Myocyte (in vitro differentiated cells): ENCODE data around the gene UNC79. TPM values are rescaled to one million over a fixed set of nuclear protein-coding genes. Genes with fewer than 3 reads are reported as not detected.

ENCODE experiments used
- DNase-seq: peaks from one replicate; pipeline ENCODE4 v3.0.0-alpha.2; 2012; ENCODE audit warnings: low read depth
- total RNA-seq: library from RNA; depleted of rRNA; stranded (reverse); fragments of >200 nt; gene quantifications from 2 replicates; pipeline ENCODE4 v1.2.3, GENCODE V29; 2014

UNC79 gene
- total RNA-seq, 1 donor from 2014 or later: 0.67 TPM

DNA sequence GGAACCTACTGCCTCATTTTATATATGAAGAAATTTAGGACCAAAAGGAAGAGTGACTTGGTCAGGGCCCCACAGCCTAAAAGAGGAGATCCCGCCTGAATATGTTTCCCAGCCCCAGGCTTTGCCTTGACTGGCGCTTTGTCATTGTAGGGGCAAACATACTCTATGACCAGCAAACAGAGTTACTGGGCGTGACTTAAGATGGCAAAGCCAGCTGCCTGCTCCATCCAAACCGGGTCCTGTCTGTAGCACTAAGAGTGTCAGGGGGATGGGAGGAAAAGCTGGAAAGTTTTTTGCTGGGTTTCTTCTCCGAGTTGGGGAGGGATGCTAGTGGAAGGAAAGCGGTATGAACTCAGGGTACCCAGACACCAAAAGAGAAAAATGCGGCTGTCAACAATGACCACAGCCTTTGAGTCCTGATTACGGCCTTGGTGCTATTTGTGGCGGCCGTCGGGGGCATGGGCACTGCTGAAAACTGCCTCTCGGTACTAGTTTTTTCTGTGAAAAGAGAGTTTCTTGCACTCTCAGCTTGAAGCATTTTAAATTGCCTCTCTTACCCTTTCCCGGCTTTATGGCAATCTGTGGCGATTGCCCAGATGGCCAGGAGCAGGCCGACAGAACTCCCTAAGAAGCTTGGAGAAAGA, 274.9 kb downstream of the UNC79 start:
- DNase-seq: no peak

DNA sequence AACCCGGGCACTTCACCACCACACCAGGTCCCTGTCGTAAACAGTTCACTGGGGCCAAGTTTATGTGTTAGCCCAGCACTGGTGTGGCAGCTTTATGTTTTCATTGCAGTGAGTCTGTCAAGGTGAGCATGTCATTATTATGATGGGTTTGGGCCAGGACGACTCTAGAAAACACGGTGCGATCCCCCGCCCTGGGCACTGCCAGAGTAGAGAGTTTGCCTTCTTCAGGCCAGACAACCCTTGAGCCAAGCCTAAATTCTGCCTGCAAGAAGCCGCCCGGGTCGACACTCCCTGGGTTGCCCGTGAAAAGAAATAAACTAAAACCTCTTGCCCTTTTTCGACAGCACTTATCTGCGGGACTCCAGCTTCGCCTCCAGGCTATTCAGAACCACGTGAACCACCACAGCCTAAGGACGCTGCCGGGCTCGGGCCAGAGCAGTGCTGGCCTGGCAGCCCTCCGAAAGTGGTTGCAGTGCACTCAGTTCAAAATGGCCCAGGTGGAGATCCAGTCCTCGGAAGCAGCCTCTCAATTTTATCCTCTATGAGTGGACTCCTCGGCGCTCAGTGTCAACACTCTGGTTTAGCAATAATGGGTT, 275.7 kb downstream of the UNC79 start:
- no peak for DNase-seq

- no peak for DNase-seq
These were observed 276.7 kb downstream of the UNC79 start for GRCh38 chr14:93707475-93707874.

DNA sequence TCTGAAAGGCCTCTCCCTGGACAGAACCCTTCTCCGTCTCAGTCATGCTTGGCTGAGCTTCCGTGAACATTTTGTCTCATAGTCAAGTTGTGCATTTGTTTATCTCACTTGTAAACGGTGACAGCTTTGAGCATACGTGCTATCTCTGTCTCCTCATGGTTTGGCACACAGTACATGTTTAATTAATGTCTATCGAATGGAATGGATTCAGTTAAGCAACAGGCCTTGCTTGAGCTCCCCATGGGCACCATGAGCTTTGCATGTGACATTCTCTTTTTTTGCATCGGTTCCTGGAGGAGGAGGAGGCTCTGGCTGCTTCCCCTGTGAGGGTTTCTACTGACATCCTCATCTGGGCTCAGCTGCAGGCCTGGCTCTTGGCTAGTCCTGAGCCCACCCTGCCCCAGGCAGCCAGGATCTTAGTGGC, 277.6 kb downstream of the UNC79 start:
- DNase-seq: no peak

DNA sequence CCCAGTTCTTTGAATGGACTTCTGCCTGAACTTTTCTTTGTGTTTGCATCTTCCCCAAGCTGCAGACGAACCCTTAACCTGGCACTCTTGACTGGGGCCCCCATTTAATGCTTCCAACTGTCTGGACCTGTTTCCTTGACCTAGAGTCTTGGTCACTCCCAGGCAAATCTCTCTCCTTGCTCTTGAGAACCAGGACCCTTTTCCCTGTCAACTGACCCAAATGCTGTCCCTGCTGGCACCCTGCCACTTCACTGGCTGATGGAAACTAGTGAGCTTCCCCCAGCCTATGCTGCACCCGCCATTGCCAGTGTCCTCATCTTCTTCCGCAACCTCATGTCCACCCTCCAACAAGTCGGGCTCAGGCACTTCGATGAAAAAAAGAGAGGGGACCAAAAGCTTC, 278.1 kb downstream of the UNC79 start:
- DNase-seq: no peak

GRCh38 chr14:93709249-93709648, 278.5 kb downstream of the UNC79 start:
- DNase-seq: no peak

DNA sequence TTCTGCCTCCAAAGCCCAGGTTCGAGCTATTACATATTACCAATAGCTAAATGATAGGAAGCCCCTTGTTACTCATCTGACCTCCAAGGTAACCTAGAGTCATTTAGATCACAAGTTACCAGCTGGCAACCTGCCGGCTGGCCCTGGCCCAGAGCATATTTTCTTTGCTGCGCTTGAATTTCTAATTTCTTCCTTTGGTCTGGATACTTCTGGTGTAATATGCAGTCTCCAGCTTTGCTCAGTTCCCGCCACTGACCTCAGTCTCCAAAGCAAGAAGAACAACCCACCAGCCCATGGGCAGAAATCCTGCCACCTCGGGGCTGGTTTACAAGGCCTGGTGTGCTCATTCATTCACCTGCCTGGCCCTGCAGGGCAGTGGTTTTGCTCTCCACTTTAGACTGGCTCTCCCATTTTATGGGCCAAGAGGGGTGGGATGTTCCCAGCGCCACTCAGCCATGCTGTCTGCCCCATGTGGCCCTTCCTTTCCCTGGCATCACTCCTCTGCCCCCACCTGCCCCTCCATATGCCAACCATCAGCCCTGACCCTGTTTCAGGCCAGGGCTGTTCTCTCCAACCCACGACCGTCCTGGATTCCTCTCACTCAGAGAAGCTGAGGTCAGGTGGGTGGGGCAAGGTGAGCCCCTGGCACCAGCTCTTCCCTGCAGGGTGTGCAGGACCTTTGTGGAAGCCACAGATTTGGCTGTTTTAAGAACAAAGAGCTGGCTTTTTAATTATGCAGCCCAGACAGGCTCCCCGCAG, 281.5 kb downstream of the UNC79 start:
- no peak for DNase-seq

DNA sequence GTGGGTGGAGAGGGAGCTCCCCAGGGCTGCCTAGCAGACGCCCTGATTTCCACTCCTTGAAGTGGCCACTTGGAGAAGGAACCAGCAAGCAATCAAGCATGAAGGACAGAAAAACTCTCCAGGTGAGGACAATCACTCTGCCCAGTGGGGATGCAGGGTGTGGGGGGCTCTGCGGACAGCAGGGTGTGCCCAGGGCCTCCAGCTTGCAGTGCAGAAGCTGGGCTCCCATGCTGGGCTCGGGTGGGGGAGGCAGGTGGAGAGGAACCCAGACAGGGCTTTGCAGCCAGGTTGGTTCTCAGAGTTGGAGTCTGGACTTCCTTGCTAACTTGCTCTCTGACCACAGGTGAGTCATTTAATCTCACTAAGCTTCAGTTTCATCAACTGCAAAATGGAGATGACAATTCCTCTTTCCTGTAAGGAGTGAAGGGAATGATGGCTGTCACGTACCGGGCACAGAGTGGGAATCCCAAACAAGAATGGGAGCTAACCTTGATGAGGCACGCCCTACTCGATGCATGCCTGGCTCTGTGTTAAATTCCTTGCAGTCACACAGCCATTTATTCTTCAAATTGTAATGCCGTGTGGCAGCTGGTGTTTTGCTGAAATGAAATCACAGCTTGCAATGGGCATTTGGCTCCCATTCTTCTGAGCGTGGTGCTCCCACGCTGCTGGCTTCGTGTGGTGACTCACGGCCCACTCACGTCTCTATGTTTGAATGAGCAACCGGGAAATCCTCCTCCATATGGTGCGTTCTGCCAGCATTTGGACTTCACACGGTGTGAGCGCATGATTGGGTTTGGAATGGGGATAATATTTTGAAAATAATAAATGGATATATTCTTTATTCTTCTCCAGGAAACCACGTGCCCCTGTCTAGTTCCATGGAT, 282.3 kb downstream of the UNC79 start:
- DNase-seq: no peak

DNA sequence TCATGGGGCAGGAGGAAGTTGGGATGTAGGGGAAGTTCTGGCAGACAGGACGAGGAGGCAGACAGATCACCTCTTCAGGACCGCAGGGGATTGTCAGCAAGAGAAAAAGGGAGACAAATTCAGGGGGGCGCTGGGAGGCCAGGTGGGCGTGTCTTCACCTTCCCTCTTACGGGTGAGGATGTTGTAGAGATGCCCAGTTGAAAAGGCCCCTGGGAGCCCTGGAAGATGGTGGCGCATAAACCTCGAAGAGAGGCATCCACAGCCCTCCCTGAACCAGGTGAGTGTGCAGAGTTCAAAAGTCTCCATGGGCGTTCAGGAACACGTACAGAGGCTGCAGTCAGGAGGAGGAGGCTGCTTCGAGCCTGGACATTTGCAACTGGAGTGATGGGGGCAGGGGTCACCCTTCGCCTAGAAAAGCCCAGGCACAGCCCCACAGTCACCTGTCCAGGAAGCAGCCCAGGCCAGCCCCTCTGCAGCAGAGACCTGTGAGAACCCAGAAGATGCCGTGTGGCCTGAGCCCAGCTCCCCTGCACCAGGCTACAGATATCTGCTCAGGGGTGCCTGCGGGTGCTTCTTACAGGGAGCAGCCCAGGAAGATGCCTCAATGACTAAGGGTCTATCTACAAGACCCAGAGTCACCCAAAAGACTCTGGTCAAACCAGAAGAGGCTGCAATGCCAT, 283.1 kb downstream of the UNC79 start:
- no peak for DNase-seq

DNA sequence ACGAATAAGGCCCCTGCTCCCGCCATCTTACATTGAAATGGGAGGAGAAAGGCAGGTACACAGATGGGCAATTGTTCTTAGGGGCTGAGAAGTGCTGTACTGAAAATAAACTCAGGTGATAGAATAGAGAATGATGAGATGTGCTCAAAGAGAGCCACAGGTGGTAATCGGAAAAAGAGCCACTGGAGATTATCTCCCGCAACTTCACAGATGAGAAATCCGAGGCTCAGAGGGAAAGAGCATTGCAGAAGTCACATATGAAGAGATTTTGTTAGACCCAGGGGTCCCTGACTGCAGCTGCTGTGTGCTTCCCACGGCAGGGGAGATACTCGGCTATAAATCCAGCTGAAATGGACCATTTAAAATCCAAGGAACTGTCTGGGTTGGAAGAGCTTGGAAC, 283.9 kb downstream of the UNC79 start:
- no peak for DNase-seq

- DNase-seq: no peak
These were observed 284.7 kb downstream of the UNC79 start for GRCh38 chr14:93715279-93715927.

GRCh38 chr14:93716002-93716745, 285.4 kb downstream of the UNC79 start:
- no peak for DNase-seq

DNA sequence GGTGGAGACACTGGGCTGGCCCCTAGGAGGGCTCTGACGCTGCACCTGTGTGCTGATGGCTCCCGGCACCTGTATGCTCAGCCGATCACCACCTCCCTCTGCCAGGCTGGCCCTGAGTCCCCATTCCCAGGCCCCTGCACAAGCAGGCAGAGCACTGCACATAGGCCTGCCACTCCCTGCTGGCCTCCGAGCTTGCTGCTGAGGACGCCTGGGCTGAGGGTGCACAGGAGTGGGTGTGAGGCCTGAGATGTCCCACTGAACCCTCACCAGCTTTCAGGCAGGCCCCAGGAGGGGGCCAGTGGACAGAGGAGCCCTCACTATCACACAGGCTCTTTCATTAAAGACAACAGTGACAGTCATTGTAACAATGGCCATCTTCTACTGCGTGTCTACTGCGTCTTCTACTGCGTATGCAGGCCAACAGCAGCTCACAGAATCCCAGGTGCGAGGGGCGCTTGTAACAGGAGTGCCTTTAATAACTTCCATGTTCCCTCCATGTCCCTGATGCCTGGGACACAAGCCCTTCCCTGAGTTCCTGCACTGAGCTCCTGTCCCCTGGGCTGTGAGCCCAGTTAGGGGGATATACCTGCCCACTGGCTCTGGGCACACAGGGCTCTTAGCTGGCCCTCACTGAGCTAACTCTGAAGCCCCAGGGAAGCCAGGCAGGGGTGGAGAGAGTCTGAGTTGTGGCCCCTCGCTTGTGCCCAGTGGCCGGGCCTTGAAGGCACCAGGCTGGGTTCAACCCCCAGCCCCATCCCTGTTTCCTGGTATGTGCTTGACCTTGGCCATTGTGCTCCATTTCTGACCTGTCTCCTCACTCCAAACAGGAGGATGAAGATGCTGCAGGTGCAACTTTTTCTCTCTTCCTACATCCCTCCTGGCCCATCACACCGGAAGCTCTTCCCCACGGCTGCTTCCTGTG, 286.3 kb downstream of the UNC79 start:
- DNase-seq: no peak

DNA sequence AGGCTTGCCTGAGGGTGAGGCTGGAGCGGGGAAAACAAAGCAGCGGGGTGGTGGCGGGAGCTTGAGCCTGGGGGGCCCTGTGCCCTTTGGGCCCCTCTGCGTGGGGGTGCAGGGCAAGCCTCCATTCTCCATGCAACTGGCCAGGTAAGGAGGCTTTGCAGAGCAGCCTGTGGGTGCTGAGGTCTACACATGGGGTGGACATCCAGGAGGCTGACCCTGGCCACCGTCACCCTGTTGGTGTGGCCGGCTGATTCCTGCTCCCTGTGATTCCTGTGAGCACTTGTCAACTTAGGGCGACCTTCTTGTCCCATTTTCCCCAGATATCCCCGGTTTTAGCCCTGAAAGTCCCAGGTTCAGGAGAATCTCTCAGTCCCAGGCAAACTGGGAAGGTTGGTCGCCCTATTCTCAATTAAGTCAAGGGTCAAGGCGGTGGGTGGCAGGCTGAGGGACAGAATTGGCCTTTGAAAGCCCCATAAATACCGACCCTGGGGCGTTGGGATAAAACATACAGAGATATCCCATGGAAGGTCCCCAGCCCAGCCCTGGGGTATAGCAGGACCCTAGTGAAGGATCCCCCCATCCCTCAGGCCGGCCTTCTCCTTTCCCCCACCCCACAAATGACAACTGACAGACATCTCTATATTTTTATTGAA, 287.1 kb downstream of the UNC79 start:
- DNase-seq: no peak

DNA sequence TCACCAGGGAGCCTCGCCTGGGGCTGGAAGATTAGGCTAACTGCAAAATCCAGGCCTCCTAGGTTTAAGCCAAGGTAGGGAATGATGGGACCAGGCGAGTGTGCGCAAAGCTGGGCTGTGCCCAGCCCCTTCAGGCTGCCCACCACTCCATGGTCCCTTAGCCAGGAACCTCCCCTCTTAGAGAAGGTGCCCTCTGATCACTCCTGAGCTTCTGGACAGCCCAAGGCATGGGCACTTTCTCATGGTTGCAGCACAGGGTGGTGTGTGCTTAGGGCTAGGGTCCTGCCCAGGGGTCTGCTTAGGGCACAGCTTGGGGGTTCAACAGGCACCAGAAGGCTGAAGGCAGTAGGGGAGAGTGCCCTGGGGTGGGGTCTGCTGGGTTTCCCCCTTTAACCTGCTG, 288.5 kb downstream of the UNC79 start:
- DNase-seq: no peak

DNA sequence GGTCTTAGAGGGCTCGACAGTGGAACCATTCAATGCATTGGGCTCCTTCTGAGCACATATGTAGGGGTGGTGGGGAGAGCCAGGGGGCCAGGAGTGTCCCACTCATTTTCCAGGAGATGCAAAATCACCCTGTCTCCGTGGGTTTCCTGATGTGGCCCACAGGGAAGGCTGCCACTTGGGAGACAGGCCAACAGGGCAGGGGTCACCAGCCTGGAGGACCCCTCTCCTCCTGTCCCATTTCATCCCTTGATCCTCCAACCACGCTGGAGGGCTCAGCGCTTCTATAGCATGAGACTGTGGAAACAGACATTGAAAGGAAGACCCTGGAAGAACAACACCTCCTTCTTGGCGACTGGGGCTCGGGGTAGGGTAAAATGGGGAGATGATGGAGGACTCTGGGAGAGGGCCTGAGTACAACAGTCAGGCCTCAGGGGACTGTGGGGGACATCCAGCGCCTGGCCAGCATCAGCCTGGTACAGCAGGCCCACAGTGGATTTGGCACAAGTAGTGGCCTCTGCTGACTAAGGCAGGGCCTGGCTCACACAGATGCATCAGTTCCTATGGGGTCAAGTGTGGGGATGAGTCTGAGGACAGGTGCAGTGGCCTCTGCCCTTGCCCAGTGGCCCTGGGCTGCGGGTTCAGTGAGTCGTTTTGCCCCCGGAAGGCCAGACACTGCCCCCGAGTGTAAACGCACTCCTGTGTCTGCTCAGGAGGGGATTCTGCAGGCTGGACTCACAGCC, 289.5 kb downstream of the UNC79 start:
- DNase-seq: no peak

DNA sequence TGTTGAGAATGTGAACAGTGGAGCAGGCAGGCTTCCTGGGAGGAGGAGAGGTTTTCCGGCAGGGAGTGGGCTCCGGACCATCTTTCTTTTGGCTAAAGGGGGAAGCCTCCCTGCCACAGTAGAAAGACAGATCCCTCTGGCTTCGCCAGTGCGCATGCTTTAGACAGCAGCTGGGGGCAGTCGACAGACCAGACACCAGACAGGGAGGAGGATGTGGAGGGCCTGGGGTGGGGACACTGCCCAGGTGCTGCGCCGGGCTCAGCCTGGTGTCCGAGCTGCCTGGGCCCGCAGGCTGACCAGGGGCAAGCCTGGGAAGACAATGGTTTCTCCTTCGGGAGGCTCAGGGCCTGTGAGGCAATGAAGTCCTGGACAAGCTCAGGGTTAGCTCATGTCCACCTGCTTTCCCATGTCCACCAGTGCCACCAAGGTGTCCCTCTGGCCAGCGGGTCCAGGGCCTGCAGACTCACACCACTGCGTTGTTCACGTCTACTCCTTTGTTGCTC, 290.3 kb downstream of the UNC79 start:
- no peak for DNase-seq
